ENCODE results near the gene FLNC.

The FLNC gene

DNA sequence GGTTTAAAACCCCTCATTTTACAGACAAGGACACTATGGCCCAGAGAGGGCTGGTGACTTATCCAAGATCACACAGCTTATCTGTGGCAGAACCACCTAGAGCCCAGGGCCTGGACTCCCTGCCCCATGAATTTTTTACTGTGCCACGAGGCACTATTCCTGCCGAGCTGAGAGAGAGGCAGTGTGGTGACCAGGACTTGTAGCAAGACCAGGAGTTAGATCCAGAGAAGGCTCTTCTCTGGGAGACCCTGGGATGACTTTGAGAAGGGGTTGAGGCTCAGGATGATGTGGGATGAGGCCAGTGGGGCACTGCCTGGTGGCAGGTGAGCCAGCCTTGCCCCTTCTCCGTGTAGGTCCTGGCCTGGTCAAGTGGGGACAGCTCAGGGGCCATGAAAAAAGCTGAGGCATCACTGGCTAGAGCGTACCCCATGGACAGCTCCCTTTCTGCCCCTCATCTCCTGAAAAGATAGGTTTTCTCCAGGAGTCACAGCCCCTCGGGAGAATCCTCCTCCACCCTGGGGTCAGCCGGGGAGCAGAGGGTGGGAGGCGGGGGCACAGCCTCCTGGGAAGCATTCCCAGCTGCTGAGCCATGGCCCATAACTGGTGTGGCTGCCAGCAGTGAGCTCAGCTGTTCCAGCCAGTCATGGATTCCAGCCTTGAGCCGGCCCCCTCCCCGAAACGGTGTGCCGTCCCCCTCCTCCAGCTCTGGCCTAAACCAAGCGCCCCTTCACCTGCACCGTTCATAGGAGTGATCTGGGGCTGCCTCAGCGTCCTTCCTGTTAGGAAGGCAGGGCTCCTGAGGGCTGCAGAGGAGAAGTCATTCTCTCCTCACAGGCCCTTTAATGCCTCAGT lies 5.8 kb downstream of the FLNC start:
- Histone ChIP-seq H3K36me3 (ENCODE audit: control insufficient read depth, insufficient read depth, low read length) (peaks cover 14% of the 10 kb centered on the region), H3K27me3 (ENCODE audit: insufficient read depth, low read length, poor library complexity) (no peaks in the 10 kb centered on the region), H2BK15ac (replicated peaks; ENCODE audit: low read depth) (no peak overlapping the region), H3K56ac (ENCODE audit: low read length) (no peak overlapping the region), H3K79me2 (ENCODE audit: control insufficient read depth, insufficient read depth, low read length) (peaks cover 6% of the 10 kb centered on the region), H2AK5ac (ENCODE audit: low read length) (no peak overlapping the region), H4K5ac (ENCODE audit: low read length) (no peak overlapping the region), H3K4me1 (ENCODE audit: control insufficient read depth, low read depth, low read length) (peaks cover 7% of the 10 kb centered on the region), H3K4me3 (ENCODE audit: low read length) (no peak overlapping the region), H3K4ac (ENCODE audit: low read depth, low read length) (no peak overlapping the region), H3K27ac (ENCODE audit: low read depth, low read length) (no peak overlapping the region), H2BK120ac (ENCODE audit: low read depth, low read length) (no peak overlapping the region), H3K23ac (ENCODE audit: low read length) (no peak overlapping the region), H3K9ac (ENCODE audit: low read length) (no peak overlapping the region), H4K8ac (ENCODE audit: low read depth, low read length) (no peak overlapping the region), H3K4me2 (ENCODE audit: low read length) (no peak overlapping the region), H2BK5ac (ENCODE audit: low read length) (no peak overlapping the region), H3K79me1 (ENCODE audit: low read length) (peaks cover 3% of the 10 kb centered on the region), H3K18ac (ENCODE audit: low read length) (no peak overlapping the region)
- DNase-seq: no peak
- WGBS (ENCODE audit: extremely low coverage, insufficient coverage, low lambda C conversion rate): no CpG with 5 or more reads among the region's 14 CpGs

DNA sequence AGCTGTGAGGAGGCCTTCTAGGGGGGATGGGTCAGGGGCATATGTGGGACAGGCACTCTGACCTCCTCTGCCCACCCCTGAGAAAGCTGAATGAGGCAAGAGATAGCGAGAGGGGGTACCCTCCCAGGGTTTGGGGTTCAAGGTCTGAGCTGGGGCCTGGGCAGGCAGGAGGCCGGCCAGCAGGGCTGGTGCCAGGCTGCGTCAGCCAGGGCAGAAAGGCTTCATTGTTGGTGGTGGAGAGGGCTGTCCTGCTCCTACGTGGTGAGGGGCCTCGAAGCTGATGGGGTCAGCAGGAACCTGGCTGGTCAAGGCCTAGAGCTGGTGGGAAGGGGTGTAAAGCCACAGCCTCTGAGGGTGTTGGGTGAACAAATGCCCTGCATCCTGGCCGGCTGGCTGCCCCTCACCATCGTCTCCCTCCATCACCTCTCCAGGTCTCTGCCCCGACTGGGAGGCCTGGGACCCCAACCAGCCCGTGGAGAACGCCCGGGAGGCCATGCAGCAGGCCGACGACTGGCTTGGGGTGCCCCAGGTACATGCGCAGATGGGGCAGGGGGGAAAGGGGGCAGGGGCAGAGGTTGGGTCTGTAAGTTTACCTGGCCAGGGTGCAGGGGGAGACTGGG lies 6.6 kb downstream of the FLNC start:
- no peak overlapping the region for H3K27ac ChIP-seq (ENCODE audit: low read depth, low read length)
- H3K4me3 ChIP-seq (ENCODE audit: low read length): no peak overlapping the region
- no peak for DNase-seq
- peaks cover 7% of the 10 kb centered on the region for H3K4me1 ChIP-seq (ENCODE audit: control insufficient read depth, low read depth, low read length)
- no peak overlapping the region for H2BK5ac ChIP-seq (ENCODE audit: low read length)
- no peak overlapping the region for H4K5ac ChIP-seq (ENCODE audit: low read length)
- no peaks in the 10 kb centered on the region for H3K79me2 ChIP-seq (ENCODE audit: control insufficient read depth, insufficient read depth, low read length)
- H2BK120ac ChIP-seq (ENCODE audit: low read depth, low read length): no peak overlapping the region
- H3K9ac ChIP-seq (ENCODE audit: low read length): no peak overlapping the region
- no peaks in the 10 kb centered on the region for H3K27me3 ChIP-seq (ENCODE audit: insufficient read depth, low read length, poor library complexity)
- H2BK15ac ChIP-seq (replicated peaks; ENCODE audit: low read depth): no peak overlapping the region
- H3K4ac ChIP-seq (ENCODE audit: low read depth, low read length): no peak overlapping the region
- no peak overlapping the region for H3K56ac ChIP-seq (ENCODE audit: low read length)
- no CpG with 5 or more reads among the region's 14 CpGs for WGBS (ENCODE audit: extremely low coverage, insufficient coverage, low lambda C conversion rate)
- no peak overlapping the region for H3K18ac ChIP-seq (ENCODE audit: low read length)
- H2AK5ac ChIP-seq (ENCODE audit: low read length): no peak overlapping the region
- H3K4me2 ChIP-seq (ENCODE audit: low read length): no peak overlapping the region
- H3K79me1 ChIP-seq (ENCODE audit: low read length): peaks cover 3% of the 10 kb centered on the region
- H4K8ac ChIP-seq (ENCODE audit: low read depth, low read length): no peak overlapping the region
- no peak overlapping the region for H3K23ac ChIP-seq (ENCODE audit: low read length)
- H3K36me3 ChIP-seq (ENCODE audit: control insufficient read depth, insufficient read depth, low read length): peaks cover 18% of the 10 kb centered on the region

DNA sequence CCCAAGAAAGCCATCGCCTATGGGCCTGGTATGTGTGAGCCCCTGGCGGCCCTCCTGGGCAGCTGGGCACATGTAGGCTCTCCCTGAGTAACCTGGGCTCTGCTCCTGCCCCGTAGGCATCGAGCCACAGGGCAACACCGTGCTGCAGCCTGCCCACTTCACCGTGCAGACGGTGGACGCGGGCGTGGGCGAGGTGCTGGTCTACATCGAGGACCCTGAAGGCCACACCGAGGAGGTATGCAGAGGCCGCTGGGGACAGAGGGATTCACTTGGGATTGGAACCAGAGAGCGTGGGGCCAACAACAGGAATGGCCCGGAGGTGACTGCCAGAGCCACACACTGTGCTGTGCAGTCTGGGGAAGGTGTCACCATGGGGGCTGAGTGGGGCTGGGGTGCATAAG lies 7.3 kb downstream of the FLNC start:
- no peak overlapping the region for H3K27ac ChIP-seq (ENCODE audit: low read depth, low read length)
- no peak overlapping the region for H2BK5ac ChIP-seq (ENCODE audit: low read length)
- H2AK5ac ChIP-seq (ENCODE audit: low read length): no peak overlapping the region
- no peak overlapping the region for H3K56ac ChIP-seq (ENCODE audit: low read length)
- H4K8ac ChIP-seq (ENCODE audit: low read depth, low read length): no peak overlapping the region
- DNase-seq: no peak
- H3K4me3 ChIP-seq (ENCODE audit: low read length): no peak overlapping the region
- no CpG with 5 or more reads among the region's 16 CpGs for WGBS (ENCODE audit: extremely low coverage, insufficient coverage, low lambda C conversion rate)
- peaks cover 7% of the 10 kb centered on the region for H3K4me1 ChIP-seq (ENCODE audit: control insufficient read depth, low read depth, low read length)
- no peak overlapping the region for H4K5ac ChIP-seq (ENCODE audit: low read length)
- H3K18ac ChIP-seq (ENCODE audit: low read length): no peak overlapping the region
- no peaks in the 10 kb centered on the region for H3K79me2 ChIP-seq (ENCODE audit: control insufficient read depth, insufficient read depth, low read length)
- H3K9ac ChIP-seq (ENCODE audit: low read length): no peak overlapping the region
- H3K4ac ChIP-seq (ENCODE audit: low read depth, low read length): no peak overlapping the region
- no peak overlapping the region for H3K23ac ChIP-seq (ENCODE audit: low read length)
- H3K79me1 ChIP-seq (ENCODE audit: low read length): peaks cover 3% of the 10 kb centered on the region
- H2BK15ac ChIP-seq (replicated peaks; ENCODE audit: low read depth): no peak overlapping the region
- no peak overlapping the region for H2BK120ac ChIP-seq (ENCODE audit: low read depth, low read length)
- no peaks in the 10 kb centered on the region for H3K27me3 ChIP-seq (ENCODE audit: insufficient read depth, low read length, poor library complexity)
- no peak overlapping the region for H3K4me2 ChIP-seq (ENCODE audit: low read length)
- H3K36me3 ChIP-seq (ENCODE audit: control insufficient read depth, insufficient read depth, low read length): peaks cover 18% of the 10 kb centered on the region

DNA sequence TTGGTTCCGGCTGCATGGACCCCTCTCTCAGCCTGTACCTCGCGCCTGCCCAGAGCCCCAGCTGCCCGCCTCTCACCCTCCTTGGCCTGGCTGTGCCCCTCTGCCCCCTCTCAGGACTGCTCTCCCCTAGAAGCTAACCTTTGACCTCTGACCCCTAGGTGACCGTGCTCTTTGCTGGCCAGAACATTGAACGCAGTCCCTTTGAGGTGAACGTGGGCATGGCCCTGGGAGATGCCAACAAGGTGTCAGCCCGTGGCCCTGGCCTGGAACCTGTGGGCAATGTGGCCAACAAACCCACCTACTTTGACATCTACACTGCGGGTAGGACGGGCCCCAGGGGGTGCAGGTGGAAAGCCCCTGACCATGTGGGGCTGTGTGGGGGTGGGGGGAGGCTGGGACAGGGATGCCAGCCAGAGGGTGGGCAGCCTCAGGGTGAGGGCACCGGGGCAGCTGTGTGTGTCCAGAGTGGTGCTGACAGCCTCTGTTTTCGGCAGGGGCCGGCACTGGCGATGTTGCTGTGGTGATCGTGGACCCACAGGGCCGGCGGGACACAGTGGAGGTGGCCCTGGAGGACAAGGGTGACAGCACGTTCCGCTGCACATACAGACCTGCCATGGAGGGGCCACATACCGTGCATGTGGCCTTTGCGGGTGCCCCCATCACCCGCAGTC lies 8.0 kb downstream of the FLNC start:
- Histone ChIP-seq H2BK15ac (replicated peaks; ENCODE audit: low read depth) (no peak overlapping the region), H2BK120ac (ENCODE audit: low read depth, low read length) (no peak overlapping the region), H3K79me2 (ENCODE audit: control insufficient read depth, insufficient read depth, low read length) (no peaks in the 10 kb centered on the region), H3K4me1 (ENCODE audit: control insufficient read depth, low read depth, low read length) (peaks cover 4% of the 10 kb centered on the region), H4K5ac (ENCODE audit: low read length) (no peak overlapping the region), H4K8ac (ENCODE audit: low read depth, low read length) (no peak overlapping the region), H3K56ac (ENCODE audit: low read length) (no peak overlapping the region), H3K4me2 (ENCODE audit: low read length) (no peak overlapping the region), H3K4me3 (ENCODE audit: low read length) (no peak overlapping the region), H2AK5ac (ENCODE audit: low read length) (no peak overlapping the region), H3K23ac (ENCODE audit: low read length) (no peak overlapping the region), H2BK5ac (ENCODE audit: low read length) (no peak overlapping the region), H3K27me3 (ENCODE audit: insufficient read depth, low read length, poor library complexity) (no peaks in the 10 kb centered on the region), H3K79me1 (ENCODE audit: low read length) (peaks cover 3% of the 10 kb centered on the region), H3K9ac (ENCODE audit: low read length) (no peak overlapping the region), H3K18ac (ENCODE audit: low read length) (no peak overlapping the region), H3K4ac (ENCODE audit: low read depth, low read length) (no peak overlapping the region), H3K36me3 (ENCODE audit: control insufficient read depth, insufficient read depth, low read length) (peaks cover 22% of the 10 kb centered on the region), H3K27ac (ENCODE audit: low read depth, low read length) (no peak overlapping the region)
- no CpG with 5 or more reads among the region's 22 CpGs for WGBS (ENCODE audit: extremely low coverage, insufficient coverage, low lambda C conversion rate)
- DNase-seq: no peak

DNA sequence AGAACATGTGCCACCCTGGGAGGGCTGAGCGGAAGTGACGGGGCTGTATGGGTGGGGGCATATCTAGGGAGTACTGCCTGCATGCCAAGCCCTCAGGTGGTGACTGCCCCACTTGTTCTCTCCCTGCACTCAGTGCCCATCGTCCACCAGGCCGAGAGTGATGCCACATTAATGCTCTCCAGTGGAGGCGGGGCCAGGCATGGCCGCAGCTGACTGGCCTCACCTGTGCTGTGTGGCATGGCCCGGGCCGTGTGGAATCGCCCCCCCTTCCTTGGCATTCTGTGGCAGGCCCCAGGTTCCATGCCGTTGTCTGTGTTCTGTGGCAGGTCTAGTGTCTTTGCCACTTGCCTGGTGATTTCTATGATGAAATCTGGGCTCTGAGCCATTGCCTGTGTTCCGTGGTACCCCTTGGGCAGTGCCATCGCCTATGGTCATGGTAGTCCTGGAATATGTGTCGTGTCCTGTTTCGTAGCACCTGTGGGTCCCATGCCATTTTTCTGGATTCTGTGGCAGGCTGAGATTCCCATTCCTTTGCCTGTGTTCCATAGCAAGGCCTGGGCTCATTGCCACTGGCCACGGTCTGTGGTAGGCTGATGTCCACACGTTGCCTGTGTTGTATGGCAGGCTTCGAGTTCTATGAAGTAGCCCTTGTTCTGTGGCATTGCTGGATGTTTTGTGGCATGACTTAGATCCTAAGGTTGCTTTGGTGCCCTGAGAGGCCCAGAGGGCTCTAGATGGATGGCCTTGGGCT lies 8.9 kb downstream of the FLNC start:
- H3K79me2 ChIP-seq (ENCODE audit: control insufficient read depth, insufficient read depth, low read length): no peaks in the 10 kb centered on the region
- no peak overlapping the region for H2BK5ac ChIP-seq (ENCODE audit: low read length)
- H3K27me3 ChIP-seq (ENCODE audit: insufficient read depth, low read length, poor library complexity): no peaks in the 10 kb centered on the region
- no peaks in the 10 kb centered on the region for H3K4me1 ChIP-seq (ENCODE audit: control insufficient read depth, low read depth, low read length)
- WGBS (ENCODE audit: extremely low coverage, insufficient coverage, low lambda C conversion rate): no CpG with 5 or more reads among the region's 17 CpGs
- H3K18ac ChIP-seq (ENCODE audit: low read length): no peak overlapping the region
- H3K4me3 ChIP-seq (ENCODE audit: low read length): no peak overlapping the region
- H3K27ac ChIP-seq (ENCODE audit: low read depth, low read length): no peak overlapping the region
- no peak overlapping the region for H3K4me2 ChIP-seq (ENCODE audit: low read length)
- H3K56ac ChIP-seq (ENCODE audit: low read length): no peak overlapping the region
- H2AK5ac ChIP-seq (ENCODE audit: low read length): no peak overlapping the region
- no peak overlapping the region for H3K9ac ChIP-seq (ENCODE audit: low read length)
- no peak overlapping the region for H4K5ac ChIP-seq (ENCODE audit: low read length)
- peaks cover 28% of the 10 kb centered on the region for H3K36me3 ChIP-seq (ENCODE audit: control insufficient read depth, insufficient read depth, low read length)
- DNase-seq: no peak
- no peak overlapping the region for H3K4ac ChIP-seq (ENCODE audit: low read depth, low read length)
- H3K23ac ChIP-seq (ENCODE audit: low read length): no peak overlapping the region
- H2BK15ac ChIP-seq (replicated peaks; ENCODE audit: low read depth): no peak overlapping the region
- peaks cover 2% of the 10 kb centered on the region for H3K79me1 ChIP-seq (ENCODE audit: low read length)
- no peak overlapping the region for H2BK120ac ChIP-seq (ENCODE audit: low read depth, low read length)
- H4K8ac ChIP-seq (ENCODE audit: low read depth, low read length): no peak overlapping the region

Data from mesendoderm (in vitro differentiated cells).